NCI-H460 (cell line): ENCODE measurements around the gene GAB1. TPM values are rescaled to one million over a fixed set of nuclear protein-coding genes. Genes with fewer than 3 reads are reported as not detected.

Source experiments
- DNase-seq: peaks from one replicate; pipeline ENCODE4 v3.0.0-alpha.2; 2016; ENCODE audit warnings: low read depth; ENCODE audit errors: extremely low read depth
- total RNA-seq: library from RNA; depleted of rRNA; stranded (reverse); fragments of >200 nt; shearing (Covaris generic); gene quantifications from 2 replicates; pipeline ENCODE4 v1.2.3, GENCODE V29; 2014

The GAB1 gene
- total RNA-seq, 1 experiment from 2014 or later, result 4.0 TPM

DNA sequence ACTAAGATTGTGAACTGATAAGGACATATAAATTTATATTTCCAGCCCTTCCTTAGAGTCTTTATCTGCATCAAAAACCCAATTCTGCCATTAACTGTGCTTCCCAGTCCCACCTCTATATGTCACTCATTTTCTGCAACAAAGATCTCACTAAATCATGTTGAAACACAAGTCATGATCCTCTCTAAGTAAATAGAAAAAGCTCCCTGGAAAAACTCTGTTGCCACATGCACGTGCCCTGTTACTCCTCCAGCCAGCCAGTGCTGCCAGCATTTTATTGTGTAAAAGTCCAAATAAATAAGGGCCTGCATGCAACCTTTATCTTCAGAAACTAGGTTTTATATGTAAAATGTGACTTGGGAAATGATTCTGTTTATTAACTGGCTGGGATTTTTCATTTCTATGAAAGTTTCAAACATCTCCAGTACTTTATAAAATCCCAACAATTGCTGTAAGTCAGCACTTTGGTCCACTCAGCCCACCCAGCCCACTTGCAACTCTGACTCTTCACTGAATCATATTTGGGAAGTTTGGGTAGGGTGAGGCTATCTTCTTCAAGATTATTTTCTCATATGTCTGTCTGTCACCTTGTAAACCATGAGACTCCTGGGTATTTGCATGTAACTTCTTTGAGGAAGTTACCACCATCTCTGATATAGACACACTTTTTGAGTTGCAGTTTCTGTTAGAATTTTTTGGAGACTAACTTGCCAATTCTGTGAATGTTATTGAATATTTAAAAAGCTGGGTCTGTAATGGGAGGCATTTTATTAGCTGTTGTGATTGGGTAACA is 136.9 kb downstream of the GAB1 start:
- DNase-seq, result no peak

DNA sequence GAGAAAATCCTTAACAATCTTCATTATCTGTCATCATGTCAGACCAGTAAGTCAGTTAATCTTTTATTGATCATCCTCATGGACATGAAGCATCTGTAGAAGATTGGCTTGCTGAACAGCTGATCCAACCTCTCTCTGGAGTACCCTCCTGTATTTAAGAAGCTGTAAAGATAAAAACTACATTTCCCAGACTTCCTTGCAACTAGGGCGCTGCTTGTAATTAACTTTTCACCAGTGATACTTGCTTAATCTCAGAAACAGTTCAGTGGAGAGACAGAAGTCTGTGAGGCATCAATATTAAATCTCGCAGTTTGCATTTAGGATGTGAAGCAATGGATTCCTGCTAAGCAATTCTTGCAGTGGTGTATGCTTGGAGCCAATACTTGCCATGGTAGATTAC is 140.8 kb downstream of the GAB1 start:
- no peak for DNase-seq

DNA sequence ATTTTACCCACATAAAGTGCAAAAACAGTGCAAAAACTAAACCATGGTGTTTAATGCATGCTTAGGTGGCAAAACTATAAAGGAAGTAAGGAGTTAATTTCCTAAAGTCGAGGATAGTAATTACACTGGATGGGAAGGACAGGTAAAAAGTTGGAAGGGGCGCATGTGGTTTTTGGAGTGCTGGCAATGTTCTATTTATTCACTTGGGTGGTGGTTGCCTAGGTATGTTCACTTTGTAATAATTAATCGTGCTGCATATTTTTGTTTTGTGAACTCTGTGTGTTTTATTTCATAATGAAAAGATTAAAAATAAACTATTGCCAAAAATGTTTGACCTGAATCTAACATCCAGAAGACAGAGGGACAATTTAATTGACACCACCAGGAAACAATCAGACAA is 144.7 kb downstream of the GAB1 start:
- no peak for DNase-seq

DNA sequence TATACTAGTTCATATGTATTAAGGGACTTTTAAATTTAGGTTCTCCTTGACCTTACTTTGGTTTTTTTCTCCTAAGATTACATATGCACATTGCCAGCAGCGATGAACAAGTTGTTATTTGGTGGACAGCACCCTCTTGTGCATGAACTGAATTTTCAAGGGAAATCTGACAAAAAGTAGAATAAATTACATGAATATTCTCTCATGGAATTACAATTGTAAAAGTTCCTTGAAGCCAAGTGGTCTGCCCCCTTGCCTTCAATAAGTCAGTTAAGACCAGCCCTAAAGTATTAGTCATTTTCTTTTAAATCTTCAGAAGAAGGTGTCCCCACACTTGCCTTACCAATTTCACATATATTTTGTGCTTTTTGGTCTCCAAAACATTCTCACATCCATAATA is 146.2 kb downstream of the GAB1 start:
- DNase-seq, result peak; percentile 27

DNA sequence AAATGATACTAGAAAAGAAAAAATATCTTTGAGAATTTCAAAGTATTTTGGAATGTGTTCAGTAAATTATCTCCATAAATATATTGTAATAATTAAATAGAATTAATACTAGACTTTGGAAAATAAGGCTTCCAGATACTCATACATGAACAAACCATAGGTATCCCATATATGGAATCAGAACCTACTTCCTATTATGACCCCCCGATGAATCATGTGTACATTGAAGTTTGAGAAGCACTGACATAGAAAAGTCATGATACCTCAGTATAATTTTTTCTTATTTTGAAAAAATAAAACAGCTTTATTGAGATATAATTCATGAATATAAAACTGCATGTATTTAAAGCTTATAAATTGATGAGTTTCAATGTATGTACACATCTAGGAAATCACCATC is 149.6 kb downstream of the GAB1 start:
- no peak for DNase-seq

DNA sequence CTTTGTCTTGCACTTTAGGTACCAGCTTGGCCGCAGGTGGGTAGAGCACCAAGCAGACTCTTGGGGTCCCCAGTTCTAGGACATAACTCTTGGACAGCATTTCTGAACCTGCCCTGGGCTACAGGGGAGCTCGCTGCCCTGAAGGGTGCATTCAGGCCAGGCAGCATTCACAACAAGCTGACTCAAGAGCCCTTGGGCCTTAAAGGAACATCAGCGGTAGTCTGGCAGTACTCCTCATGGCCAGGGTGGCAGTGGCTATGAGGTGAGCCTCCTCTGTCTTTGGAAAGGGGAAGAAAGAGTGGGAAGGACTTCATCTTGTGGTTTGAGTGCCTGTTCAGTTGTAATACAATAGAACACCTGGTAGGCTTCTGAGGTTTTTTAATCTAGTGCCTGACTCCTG is 152.0 kb downstream of the GAB1 start:
- DNase-seq, result no peak

DNA sequence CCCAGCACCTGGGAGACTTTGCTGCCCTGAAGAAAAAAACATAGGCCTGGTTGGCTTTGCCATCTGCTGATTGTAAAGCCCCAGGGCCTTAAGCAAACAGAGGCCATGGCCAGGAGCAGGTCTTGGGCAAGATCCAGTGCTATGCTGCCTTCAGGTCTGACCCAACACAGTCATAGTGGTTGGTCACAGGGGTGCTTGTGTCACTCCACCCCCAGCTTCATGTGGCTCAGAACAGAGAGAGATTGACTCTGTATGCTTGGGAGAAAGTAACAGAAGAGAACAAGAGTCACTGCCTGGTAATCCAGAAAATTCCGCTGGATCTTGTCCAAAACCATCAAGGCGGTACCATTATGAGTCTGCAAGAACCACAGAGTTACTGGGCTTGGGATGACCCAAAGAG is 152.4 kb downstream of the GAB1 start:
- DNase-seq, result no peak

DNA sequence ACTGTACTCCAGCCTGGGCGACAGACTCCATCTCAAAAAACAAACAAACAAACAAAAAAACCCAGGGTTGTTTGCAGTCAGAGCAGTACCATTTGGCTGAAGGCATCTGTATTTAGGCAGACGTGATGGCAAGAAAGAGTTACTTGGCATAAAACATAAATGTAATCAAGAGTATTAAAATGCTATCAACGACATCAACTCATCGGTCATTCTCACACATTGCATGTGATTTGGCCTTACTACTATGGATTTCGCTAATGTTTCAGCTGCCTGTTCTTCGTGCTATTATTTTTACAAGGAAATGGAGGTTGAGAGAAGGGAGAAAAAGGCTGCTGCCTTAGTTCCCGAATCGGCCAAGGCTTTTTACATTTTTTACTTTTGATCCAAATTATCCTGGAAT is 161.3 kb downstream of the GAB1 start:
- no peak for DNase-seq

DNA sequence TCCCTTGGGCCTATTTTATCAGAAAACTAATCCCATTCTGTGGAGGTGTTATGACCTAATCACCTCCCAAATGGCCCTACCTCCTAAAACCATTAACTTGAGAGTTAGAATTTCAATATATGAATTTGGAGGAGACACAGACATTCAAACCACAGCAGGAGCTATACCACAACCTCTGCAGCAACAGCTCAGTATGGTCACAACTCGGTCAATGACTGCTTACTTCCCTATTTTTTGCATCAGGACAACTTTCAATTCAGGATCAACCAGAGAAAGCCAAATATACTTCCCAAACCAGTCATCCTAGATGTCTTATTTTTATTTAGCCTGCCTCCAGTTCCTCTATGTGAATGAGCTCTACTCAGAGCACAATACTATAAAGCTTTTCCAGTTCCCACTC is 165.6 kb downstream of the GAB1 start:
- DNase-seq, result no peak

DNA sequence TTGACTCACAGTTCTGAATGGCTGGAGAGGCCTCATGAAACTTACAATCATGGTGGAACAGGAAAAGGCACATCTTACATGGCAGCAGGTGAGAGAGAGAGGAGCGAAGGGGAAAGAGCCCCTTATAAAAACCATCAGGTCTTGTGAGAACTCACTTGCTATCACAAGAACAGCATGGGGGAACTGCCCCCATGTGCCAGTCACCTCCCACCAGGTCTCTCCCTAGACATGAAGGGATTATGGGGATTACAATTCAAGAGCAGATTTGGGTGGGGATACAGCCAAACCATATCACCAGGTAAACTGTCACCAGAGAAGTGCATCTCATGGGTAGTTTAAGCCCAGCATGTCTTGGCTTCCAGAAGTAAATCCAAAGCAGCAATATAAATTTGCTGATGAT is 169.4 kb downstream of the GAB1 start:
- DNase-seq, result no peak

DNA sequence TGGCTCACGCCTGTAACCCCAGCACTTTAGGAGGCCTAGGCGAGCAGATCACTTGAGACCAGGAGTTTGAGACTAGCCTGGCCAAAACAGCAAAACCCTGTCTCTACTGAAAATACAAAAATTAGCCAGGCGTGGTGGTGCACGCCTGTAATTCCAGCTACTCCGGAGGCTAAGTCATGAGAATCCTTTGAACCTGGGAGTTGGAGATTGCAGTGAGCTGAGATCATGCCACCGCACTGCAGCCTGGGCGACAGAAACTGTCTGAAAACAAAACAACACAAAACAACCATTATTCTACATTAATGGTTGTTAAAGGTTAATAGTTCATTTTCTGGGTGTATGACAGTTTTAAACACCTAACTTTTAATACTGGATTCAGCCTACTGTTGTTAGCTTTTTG is 175.2 kb downstream of the GAB1 start:
- DNase-seq, result no peak

DNA sequence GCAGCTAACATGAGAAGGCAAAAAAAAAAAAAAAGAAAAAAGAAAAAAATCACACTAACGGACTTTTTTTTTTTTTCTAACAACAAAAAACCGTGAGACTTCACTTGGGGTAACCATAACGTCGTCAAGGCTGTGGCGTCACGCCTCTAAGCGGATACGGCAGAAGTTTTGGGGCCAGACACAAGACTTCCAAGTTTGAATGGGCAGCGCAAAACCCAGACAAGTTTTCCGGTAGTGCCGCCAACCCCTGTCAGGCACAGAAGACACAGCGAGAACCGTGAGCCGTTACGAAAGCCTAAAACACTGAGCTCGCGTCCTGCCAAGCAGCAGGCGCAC is 176.3 kb downstream of the GAB1 start:
- no peak for DNase-seq

DNA sequence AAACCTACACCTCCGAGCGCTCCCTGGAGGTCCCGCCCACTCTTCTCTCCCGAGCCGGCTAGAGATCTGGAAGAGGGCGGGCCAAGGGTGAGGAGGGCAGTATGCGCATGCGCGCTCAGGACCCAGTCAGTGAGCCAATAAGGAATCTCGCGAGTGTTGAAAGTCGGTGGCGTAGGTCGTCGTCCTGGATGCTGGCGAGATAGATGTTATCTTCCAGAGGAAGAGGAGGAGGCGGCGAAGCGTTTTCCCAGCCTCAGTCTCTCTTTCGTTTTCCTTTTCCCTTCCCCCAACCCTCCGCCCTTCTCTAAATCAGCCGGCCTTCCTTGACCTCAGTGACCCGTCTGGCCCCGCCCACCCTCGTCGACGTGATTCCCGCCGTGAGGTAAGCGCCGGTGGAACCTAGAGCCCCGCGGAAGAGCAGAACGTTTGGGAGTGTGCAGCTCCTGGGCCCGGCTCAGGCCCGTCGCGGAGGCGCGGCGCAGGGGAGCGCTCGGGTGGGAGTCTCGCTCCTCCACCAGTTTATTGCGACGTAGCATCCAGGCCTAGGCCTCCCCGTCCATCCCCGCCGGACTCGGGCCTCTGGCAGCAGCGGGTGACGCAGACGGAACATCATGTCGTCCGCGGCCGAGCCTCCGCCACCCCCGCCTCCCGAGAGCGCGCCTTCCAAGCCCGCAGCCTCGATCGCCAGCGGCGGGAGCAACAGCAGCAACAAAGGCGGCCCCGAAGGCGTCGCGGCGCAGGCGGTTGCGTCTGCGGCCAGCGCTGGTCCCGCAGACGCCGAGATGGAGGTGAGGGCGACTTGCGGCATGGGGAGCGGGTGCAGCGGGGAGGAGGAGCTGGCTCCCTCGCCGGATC is 176.9 kb downstream of the GAB1 start, which contains the start of gene SMARCA5:
Gene SMARCA5, plus strand, starts transcription at position 389 of the 855 bp plus-strand sequence. Its CDS starts 223 bp downstream, at position 612.
- DNase-seq, result peak; percentile 97

DNA sequence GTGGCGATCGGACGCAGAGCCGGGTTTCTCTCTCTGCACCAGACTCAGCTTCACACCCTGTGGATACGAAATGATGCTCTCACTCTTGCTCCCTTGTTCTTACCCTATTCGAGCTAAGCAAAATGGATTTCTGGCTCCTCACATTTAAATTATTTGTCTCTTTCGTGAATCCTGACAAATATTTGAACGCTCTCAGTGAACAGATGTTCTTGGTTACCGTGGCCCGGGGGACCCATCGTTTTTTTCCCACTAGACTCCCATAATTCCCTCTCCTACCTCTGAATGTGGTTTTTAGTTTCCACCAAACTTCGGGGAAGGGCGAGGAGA is 177.5 kb downstream of the GAB1 start:
- no peak for DNase-seq

DNA sequence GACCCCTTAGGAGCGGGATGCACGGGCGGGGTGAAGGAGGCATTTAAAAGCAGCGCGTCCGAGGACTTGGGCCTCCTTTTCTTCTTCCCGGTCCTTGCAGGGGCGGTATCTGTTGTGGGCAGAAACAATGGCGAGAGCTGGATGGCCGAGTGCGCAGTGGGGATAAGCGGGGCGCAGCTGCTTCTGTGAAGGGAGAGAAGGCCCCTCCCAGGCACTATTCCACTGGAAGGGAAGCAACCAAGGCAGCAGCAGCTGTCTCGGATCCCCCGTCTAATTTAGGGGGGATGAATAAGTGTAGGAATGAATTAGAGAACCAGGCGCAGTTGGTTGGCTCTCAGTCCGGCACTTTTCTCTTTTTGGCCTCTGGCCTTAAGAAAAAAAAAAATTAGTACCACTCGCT is 177.8 kb downstream of the GAB1 start:
- peak; percentile 13 for DNase-seq

DNA sequence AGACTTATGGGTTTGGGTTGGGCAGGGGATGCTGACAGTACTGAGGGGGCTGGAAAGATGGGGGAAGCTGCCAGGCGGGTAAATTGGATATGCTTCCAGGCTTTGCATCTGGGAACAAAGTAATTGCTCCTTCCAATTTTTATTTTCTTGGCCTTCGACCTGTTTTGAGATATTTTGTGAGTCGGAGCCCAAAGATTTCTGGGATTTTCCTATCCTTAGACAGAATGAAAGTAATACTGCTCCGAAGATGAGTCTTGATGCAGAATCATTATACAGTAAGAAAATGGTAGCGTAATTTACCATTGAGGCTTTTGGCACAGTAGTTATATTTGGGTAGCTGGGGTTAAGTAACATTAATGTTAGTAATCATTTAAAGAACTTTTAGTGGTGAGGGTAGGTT is 178.2 kb downstream of the GAB1 start:
- no peak for DNase-seq

DNA sequence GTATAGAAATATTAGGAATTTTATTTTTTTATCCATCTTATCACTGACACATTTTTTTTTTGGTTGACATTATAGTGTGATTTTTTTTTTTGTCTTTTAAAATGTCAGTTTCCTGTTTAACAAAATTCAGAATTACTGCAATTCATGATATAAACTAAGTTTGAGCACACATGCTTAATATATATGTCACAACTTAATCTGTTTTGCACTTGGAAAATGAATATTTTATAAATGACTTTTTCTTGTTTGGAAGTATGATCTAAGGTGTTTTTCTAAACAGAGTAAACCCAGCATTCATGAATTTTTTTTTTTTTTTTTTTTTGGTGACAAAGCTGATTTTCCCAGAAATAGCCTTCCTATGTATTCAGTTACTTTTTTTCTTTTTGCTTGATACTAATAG is 179.2 kb downstream of the GAB1 start:
- no peak for DNase-seq

DNA sequence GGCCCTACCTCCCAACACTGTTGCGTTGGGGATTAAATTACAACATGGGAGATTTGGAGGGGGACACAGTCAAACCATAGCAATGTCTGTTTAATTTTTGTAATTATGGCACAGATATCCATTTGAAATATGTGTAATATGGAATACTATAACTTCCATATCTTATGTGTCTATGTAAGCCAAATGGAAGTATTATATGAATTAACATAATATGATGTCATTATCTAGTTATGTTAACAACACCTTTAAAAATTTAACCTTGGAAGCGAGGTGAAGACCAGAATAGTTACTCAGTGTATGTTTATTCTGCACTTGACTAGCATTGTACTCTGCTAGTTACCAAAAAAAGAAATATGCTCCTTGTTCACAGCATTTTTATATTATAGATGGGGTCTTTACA is 181.1 kb downstream of the GAB1 start:
- DNase-seq, result no peak
